Measurements from ENCODE around the gene CEP135.
"Not testable (repeated sequence)": the region's sequence is repeated elsewhere in the genome, so short reads cannot be mapped to it uniquely, and the experiment has no call there.

Gene CEP135

GRCh38 chr4:56008206-56008605 lies 59.5 kb downstream of the CEP135 start:
- DNase-seq (ENCODE audit: low read depth) = no peak

- no peak for DNase-seq (ENCODE audit: low read depth)
These were observed 77.9 kb downstream of the CEP135 start for GRCh38 chr4:56026596-56026995.

- DNase-seq (ENCODE audit: low read depth) = no peak
These were observed 79.4 kb downstream of the CEP135 start for GRCh38 chr4:56028165-56028564.

GRCh38 chr4:56038487-56039162 lies 89.9 kb downstream of the CEP135 start:
- no peak for DNase-seq (ENCODE audit: low read depth)

- no peak for DNase-seq (ENCODE audit: low read depth)
These were observed 92.1 kb downstream of the CEP135 start for GRCh38 chr4:56040842-56041241.

GRCh38 chr4:56042225-56042624 lies 93.5 kb downstream of the CEP135 start:
- no peak for DNase-seq (ENCODE audit: low read depth)

GRCh38 chr4:56048383-56048701 lies 99.6 kb downstream of the CEP135 start:
- no peak for DNase-seq (ENCODE audit: low read depth)

GRCh38 chr4:56048702-56049431 lies 100.1 kb downstream of the CEP135 start:
- DNase-seq (ENCODE audit: low read depth) = no peak

- DNase-seq (ENCODE audit: low read depth) = no peak
These were observed 101.9 kb downstream of the CEP135 start for GRCh38 chr4:56050625-56051024.

GRCh38 chr4:56051029-56051709 lies 102.4 kb downstream of the CEP135 start:
- no peak for DNase-seq (ENCODE audit: low read depth)

- no peak for DNase-seq (ENCODE audit: low read depth)
These were observed 102.9 kb downstream of the CEP135 start for GRCh38 chr4:56051710-56052075.

- no peak for DNase-seq (ENCODE audit: low read depth)
These were observed 103.7 kb downstream of the CEP135 start for GRCh38 chr4:56052481-56052880.

- DNase-seq (ENCODE audit: low read depth) = no peak
These were observed 104.2 kb downstream of the CEP135 start for GRCh38 chr4:56052966-56053365.

GRCh38 chr4:56055027-56055977 lies 106.6 kb downstream of the CEP135 start:
- no peak for DNase-seq (ENCODE audit: low read depth)

GRCh38 chr4:56055991-56056390 lies 107.2 kb downstream of the CEP135 start:
- DNase-seq (ENCODE audit: low read depth) = no peak

- DNase-seq (ENCODE audit: low read depth) = no peak
These were observed 109.8 kb downstream of the CEP135 start for GRCh38 chr4:56058555-56058954.

- DNase-seq (ENCODE audit: low read depth) = no peak
These were observed 111.3 kb downstream of the CEP135 start for GRCh38 chr4:56060036-56060435.

- no peak for DNase-seq (ENCODE audit: low read depth)
These were observed 113.4 kb downstream of the CEP135 start for GRCh38 chr4:56062106-56062505.

- no peak for DNase-seq (ENCODE audit: low read depth)
These were observed 113.9 kb downstream of the CEP135 start for GRCh38 chr4:56062526-56063145.

GRCh38 chr4:56066493-56066892 lies 117.7 kb downstream of the CEP135 start:
- DNase-seq (ENCODE audit: low read depth) = no peak

GRCh38 chr4:56067826-56068225 lies 119.1 kb downstream of the CEP135 start:
- no peak for DNase-seq (ENCODE audit: low read depth)

- not testable (repeated sequence) for DNase-seq (ENCODE audit: low read depth)
These were observed 124.0 kb downstream of the CEP135 start for GRCh38 chr4:56072730-56073129.

Measured in HS-5 (cell line).